ENCODE results near the gene NOD2. TPM values are rescaled to one million over a fixed set of nuclear protein-coding genes. Genes with fewer than 3 reads are reported as not detected.

Gene NOD2
- total RNA-seq, 1 experiment from 2014 or later, result 0.70 TPM

DNA sequence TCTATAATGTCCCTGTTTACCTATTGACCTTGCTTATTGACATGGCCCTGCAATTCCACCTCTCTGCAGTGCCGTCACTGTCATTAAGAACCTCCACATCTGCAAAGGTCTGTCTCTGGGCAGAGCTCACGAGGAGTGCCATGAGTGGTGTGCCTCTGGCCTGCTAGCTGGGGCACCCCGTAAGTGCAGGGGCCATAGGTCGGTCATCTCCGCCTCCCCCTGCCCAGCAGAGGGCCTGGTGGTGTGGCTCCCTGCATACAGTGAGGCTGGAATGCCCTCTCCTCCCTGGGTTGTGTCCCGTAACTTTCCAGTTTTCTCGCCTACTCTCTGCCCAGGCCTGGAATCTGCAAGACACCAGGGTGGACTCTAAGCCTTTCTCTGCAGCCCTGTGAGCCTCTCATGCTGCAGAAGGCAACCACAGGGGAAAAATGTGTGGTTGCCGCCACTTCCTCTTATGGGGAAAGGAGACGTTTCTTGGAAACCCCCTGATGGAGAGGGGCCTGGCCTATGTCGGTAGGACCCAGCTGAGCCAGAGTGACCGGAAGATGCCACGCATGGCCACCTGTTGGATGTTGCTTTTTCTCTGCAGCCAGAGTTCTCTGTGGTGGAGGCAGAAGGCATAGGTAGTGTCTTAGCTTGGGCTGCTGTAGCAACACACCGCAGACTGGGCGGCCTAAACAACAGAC is 9.6 kb upstream of the NOD2 start:
- Histone ChIP-seq H3K36me3 (ENCODE audit: low read depth) (no peaks in the 10 kb centered on the region), H2AFZ (no peak overlapping the region), H3K4me1 (replicated peaks; ENCODE audit: insufficient read depth) (no peaks in the 10 kb centered on the region), H3K4me3 (no peak overlapping the region), H3F3A (ENCODE audit: insufficient read depth, low read depth) (no peaks in the 10 kb centered on the region), H3K79me2 (ENCODE audit: low read depth) (no peaks in the 10 kb centered on the region), H3K27ac (no peak overlapping the region), H3K4me2 (no peak overlapping the region), H4K20me1 (ENCODE audit: insufficient read depth) (no peaks in the 10 kb centered on the region), H3K27me3 (ENCODE audit: insufficient read depth, low read depth) (no peaks in the 10 kb centered on the region), H3K9me3 (ENCODE audit: insufficient read depth, low read depth) (no peaks in the 10 kb centered on the region), H3K9me2 (ENCODE audit: insufficient read depth) (no peaks in the 10 kb centered on the region)
- ChIA-PET POLR2A (ENCODE audit: unreplicated experiment) (no interaction called here), CTCF (no interaction called here)
- DNase-seq, result no peak
- no TSS peak for BruUV-seq (replicated peaks)
- intact Hi-C loops (cut with micrococcal nuclease; ENCODE audit: unreplicated experiment), result no loop called here
- no peak for TF ChIP-seq EZH2 (IDR thresholded peaks at IDR 0.05; ENCODE audit: low read depth)
- TF ChIP-seq, protein P1, sequence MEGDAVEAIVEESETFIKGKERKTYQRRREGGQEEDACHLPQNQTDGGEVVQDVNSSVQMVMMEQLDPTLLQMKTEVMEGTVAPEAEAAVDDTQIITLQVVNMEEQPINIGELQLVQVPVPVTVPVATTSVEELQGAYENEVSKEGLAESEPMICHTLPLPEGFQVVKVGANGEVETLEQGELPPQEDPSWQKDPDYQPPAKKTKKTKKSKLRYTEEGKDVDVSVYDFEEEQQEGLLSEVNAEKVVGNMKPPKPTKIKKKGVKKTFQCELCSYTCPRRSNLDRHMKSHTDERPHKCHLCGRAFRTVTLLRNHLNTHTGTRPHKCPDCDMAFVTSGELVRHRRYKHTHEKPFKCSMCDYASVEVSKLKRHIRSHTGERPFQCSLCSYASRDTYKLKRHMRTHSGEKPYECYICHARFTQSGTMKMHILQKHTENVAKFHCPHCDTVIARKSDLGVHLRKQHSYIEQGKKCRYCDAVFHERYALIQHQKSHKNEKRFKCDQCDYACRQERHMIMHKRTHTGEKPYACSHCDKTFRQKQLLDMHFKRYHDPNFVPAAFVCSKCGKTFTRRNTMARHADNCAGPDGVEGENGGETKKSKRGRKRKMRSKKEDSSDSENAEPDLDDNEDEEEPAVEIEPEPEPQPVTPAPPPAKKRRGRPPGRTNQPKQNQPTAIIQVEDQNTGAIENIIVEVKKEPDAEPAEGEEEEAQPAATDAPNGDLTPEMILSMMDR (conservative IDR thresholded peaks at IDR 0.05), result no peak

DNA sequence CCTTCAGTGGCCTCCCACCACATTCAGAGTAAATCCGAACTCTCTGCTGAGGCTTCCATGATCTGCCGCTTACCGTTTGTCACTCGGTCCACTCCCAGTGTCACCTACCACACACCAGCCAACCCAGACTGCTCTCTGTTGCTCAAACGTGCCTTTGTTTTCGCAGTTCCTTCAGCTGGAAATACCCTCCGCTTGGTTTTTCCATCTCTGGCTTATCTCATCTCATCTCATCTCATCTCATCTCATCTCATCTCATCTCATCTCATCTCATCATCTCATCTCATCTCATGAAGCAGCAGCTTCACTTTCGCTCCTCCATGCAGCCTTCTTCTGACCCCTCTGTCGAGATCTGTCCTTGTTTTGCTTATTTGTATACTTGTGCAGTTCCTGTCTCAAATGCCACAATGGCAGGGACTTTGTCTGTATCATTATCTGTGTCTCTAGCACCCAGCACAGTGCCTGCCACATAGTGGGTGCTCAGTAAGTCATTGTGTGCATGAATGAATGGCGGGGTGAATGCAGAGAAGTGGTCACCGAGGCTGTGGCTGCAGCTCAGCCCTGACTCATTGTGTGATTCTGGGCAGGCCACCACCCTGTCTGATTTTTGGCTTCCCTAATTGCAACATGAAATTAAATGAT is 8.5 kb upstream of the NOD2 start:
- Histone ChIP-seq H3K36me3 (ENCODE audit: low read depth) (no peaks in the 10 kb centered on the region), H3K79me2 (ENCODE audit: low read depth) (no peaks in the 10 kb centered on the region), H3K9me2 (ENCODE audit: insufficient read depth) (no peaks in the 10 kb centered on the region), H3K9me3 (ENCODE audit: insufficient read depth, low read depth) (no peaks in the 10 kb centered on the region), H3K4me3 (no peak overlapping the region), H3K27ac (no peak overlapping the region), H3K4me2 (no peak overlapping the region), H3K27me3 (ENCODE audit: insufficient read depth, low read depth) (no peaks in the 10 kb centered on the region), H3F3A (ENCODE audit: insufficient read depth, low read depth) (no peaks in the 10 kb centered on the region), H4K20me1 (ENCODE audit: insufficient read depth) (no peaks in the 10 kb centered on the region), H2AFZ (no peak overlapping the region), H3K4me1 (replicated peaks; ENCODE audit: insufficient read depth) (no peaks in the 10 kb centered on the region)
- intact Hi-C loops (cut with micrococcal nuclease; ENCODE audit: unreplicated experiment), result no loop called here
- no peak for TF ChIP-seq EZH2 (IDR thresholded peaks at IDR 0.05; ENCODE audit: low read depth)
- TF ChIP-seq, protein P1 (conservative IDR thresholded peaks at IDR 0.05), result no peak
- no peak for DNase-seq
- BruUV-seq (replicated peaks), result no TSS peak
- ChIA-PET CTCF (no interaction called here), POLR2A (ENCODE audit: unreplicated experiment) (no interaction called here)

DNA sequence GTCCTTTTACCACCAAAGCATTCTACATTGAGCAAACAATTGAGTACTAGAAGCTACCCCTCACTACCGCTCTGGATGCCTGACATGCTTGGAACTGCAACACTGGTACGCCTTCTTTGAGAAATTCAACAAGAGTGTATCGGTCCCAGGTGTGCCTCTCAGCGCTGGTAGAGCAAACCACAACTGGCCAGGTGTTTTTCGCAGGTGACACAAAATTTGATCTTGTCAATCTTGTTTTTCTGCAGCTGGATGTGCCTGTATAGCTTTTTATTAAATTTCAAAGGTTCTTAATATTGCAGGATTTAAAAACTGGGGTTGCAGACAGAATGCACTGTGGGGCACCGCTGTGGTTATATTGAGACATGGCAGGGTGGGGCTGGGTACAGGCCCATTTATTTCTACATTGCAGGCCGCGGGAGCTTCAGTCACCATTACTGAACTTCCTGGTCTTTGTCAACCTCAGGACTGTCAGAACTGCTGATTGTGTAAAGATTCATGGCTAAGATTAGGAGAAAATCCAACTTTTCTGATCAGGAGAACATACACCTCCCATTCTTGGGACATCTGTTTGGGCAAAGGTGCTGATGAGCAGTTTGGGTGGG is 7.8 kb upstream of the NOD2 start:
- no peaks in the 10 kb centered on the region for H3K27me3 ChIP-seq (ENCODE audit: insufficient read depth, low read depth)
- H4K20me1 ChIP-seq (ENCODE audit: insufficient read depth), result no peaks in the 10 kb centered on the region
- DNase-seq, result no peak
- POLR2A ChIA-PET (ENCODE audit: unreplicated experiment), result no interaction called here
- no peaks in the 10 kb centered on the region for H3F3A ChIP-seq (ENCODE audit: insufficient read depth, low read depth)
- CTCF ChIA-PET, result interaction anchor here (0.6 kb wide), 1 partner anchor 13 kb away, joined by 6 read pairs; no protein-coding TSS in a partner anchor
- no peak overlapping the region for H3K4me2 ChIP-seq
- no peaks in the 10 kb centered on the region for H3K4me1 ChIP-seq (replicated peaks; ENCODE audit: insufficient read depth)
- H2AFZ ChIP-seq, result no peak overlapping the region
- H3K36me3 ChIP-seq (ENCODE audit: low read depth), result no peaks in the 10 kb centered on the region
- TF ChIP-seq EZH2 (IDR thresholded peaks at IDR 0.05; ENCODE audit: low read depth), result no peak
- TF ChIP-seq, protein P1 (conservative IDR thresholded peaks at IDR 0.05), result no peak
- H3K4me3 ChIP-seq, result no peak overlapping the region
- BruUV-seq (replicated peaks), result no TSS peak
- no peak overlapping the region for H3K27ac ChIP-seq
- H3K79me2 ChIP-seq (ENCODE audit: low read depth), result no peaks in the 10 kb centered on the region
- intact Hi-C loops (cut with micrococcal nuclease; ENCODE audit: unreplicated experiment), result no loop called here
- no peaks in the 10 kb centered on the region for H3K9me2 ChIP-seq (ENCODE audit: insufficient read depth)
- no peaks in the 10 kb centered on the region for H3K9me3 ChIP-seq (ENCODE audit: insufficient read depth, low read depth)
